ENCODE results near the gene ERCC6L2. TPM values are rescaled to one million over a fixed set of nuclear protein-coding genes. Genes with fewer than 3 reads are reported as not detected.
A peak's percentile ranks its signal among the peaks of the same experiment; 100 is the strongest.

The ERCC6L2 gene, protein sequence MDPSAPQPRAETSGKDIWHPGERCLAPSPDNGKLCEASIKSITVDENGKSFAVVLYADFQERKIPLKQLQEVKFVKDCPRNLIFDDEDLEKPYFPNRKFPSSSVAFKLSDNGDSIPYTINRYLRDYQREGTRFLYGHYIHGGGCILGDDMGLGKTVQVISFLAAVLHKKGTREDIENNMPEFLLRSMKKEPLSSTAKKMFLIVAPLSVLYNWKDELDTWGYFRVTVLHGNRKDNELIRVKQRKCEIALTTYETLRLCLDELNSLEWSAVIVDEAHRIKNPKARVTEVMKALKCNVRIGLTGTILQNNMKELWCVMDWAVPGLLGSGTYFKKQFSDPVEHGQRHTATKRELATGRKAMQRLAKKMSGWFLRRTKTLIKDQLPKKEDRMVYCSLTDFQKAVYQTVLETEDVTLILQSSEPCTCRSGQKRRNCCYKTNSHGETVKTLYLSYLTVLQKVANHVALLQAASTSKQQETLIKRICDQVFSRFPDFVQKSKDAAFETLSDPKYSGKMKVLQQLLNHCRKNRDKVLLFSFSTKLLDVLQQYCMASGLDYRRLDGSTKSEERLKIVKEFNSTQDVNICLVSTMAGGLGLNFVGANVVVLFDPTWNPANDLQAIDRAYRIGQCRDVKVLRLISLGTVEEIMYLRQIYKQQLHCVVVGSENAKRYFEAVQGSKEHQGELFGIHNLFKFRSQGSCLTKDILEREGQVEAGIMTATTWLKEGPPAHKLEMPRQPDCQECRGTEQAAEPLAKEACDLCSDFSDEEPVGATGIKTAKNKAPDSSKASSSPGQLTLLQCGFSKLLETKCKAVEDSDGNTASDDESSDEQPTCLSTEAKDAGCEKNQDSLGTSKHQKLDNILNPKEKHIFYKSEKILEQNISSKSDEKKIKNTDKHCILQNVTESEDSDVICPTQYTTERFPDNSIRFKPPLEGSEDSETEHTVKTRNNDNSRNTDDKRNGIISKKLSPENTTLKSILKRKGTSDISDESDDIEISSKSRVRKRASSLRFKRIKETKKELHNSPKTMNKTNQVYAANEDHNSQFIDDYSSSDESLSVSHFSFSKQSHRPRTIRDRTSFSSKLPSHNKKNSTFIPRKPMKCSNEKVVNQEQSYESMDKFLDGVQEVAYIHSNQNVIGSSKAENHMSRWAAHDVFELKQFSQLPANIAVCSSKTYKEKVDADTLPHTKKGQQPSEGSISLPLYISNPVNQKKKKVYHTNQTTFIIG (N-terminal part only)
- 58.9 TPM for total RNA-seq
- polyA plus RNA-seq (ENCODE audit: insufficient read depth, low read depth, low replicate concordance): 4.4 TPM
- long read RNA-seq, donor 1, partial matches to known transcripts: 0 of 1 reads
- long read RNA-seq, donor 1, other reads (novel, unspliced or antisense): 0 of 1 reads
- long read RNA-seq, donor 2, partial matches to known transcripts: 0 of 1 reads
- long read RNA-seq, donor 2, other reads (novel, unspliced or antisense): 0 of 1 reads
- long read RNA-seq, donor 3, partial matches to known transcripts: 0 of 2 reads
- long read RNA-seq, donor 3, other reads (novel, unspliced or antisense): 0 of 2 reads
- long read RNA-seq, donor 4, full-length matches to known transcripts: 1 of 9 reads
- long read RNA-seq, donor 4, partial matches to known transcripts: 8 of 9 reads
- long read RNA-seq, donor 4, other reads (novel, unspliced or antisense): 0 of 9 reads
- long read RNA-seq, donor 5: 0 reads
- long read RNA-seq, donor 6: 0 reads
- long read RNA-seq, donor 7, full-length matches to known transcripts: 1 of 17 reads
- long read RNA-seq, donor 7, partial matches to known transcripts: 5 of 17 reads
- long read RNA-seq, donor 7, other reads (novel, unspliced or antisense): 11 of 17 reads
- long read RNA-seq, donor 8, partial matches to known transcripts: 0 of 9 reads
- long read RNA-seq, donor 8, other reads (novel, unspliced or antisense): 8 of 9 reads
- long read RNA-seq, donor 9: 0 reads
- long read RNA-seq, donor 10: 0 reads

DNA sequence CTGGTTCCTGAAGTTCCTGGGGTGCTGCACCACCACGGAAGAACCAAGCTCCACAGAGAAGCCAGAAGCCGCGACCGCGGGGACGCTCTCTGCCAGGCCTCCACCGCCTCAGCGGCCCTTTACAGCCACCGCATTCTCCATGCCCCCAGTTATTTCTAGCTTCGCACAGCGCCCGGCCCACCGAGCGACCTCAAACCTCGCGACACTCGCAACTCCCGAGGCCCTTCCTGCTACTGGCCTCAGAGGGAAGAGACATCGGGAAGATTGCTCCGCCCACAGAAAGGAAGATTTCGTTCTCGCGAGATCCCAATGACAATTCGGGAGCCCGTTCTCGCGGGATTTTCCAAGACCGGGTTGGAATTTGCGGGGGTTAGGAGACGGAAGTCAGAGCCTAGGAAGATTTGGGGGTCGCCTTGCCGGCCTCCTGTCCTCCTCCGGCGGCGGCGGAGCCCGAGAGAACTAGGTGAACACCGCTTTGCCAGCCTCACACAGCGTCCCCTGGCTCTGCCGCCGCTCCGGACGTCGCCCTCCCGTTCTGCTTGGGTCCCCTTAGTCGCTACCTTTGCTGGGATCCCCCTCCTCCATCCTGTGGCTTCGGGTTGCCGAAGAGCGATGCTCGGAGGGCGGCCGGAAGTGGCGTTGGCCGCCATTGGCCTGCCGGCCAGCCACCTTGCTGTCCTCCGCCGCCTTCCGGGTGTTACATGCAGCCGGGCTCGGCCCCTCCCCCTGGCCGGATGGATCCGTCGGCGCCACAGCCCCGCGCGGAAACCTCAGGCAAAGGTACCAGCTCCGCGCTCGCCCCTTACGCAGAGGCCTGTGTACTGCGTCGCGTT, at the start of gene ERCC6L2:
Gene ERCC6L2, plus strand, starts transcription at position 387 of the 833 bp plus-strand sequence. Its CDS starts 348 bp downstream, at position 735.
- Histone ChIP-seq H3K9me3 (ENCODE audit: control insufficient read depth in 2 of 3, insufficient read depth in 1 of 3, low read length in 3 of 3) (no peaks in the 10 kb centered on the region), H3K4me3 (ENCODE audit: low read length in 3 of 3) (peak within 1 kb of the TSS in 1 of 3 donors; percentile 79), H3K4me1 (ENCODE audit: control insufficient read depth in 2 of 3, insufficient read depth in 2 of 3, low read depth in 1 of 3, low read length in 3 of 3) (peaks cover 0 to 8% (median 5%) of the 10 kb centered on the region in 3 donors), H3K27ac (ENCODE audit: low read depth in 2 of 2, low read length in 2 of 2) (peak within 1 kb of the TSS; percentile 99 to 100), H3K27me3 (ENCODE audit: control insufficient read depth, insufficient read depth, low read length) (no peaks in the 10 kb centered on the region), H3K9ac (ENCODE audit: low read length in 3 of 3) (peak within 1 kb of the TSS in 2 of 3 donors; percentile 93 to 100), H3K36me3 (ENCODE audit: control insufficient read depth in 2 of 3, insufficient read depth in 3 of 3, low read length in 3 of 3) (no peaks in the 10 kb centered on the region)
- DNase-seq (peak; percentile 98 to 100 (median 99)), FAIRE-seq (no peak)
- TF ChIP-seq, protein P1, sequence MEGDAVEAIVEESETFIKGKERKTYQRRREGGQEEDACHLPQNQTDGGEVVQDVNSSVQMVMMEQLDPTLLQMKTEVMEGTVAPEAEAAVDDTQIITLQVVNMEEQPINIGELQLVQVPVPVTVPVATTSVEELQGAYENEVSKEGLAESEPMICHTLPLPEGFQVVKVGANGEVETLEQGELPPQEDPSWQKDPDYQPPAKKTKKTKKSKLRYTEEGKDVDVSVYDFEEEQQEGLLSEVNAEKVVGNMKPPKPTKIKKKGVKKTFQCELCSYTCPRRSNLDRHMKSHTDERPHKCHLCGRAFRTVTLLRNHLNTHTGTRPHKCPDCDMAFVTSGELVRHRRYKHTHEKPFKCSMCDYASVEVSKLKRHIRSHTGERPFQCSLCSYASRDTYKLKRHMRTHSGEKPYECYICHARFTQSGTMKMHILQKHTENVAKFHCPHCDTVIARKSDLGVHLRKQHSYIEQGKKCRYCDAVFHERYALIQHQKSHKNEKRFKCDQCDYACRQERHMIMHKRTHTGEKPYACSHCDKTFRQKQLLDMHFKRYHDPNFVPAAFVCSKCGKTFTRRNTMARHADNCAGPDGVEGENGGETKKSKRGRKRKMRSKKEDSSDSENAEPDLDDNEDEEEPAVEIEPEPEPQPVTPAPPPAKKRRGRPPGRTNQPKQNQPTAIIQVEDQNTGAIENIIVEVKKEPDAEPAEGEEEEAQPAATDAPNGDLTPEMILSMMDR (IDR thresholded peaks at IDR 0.05; ENCODE audit: borderline replicate concordance, extremely low read depth, insufficient read depth): peak; percentile 10
- intact Hi-C loops (cut with DNase I): no loop called here

DNA sequence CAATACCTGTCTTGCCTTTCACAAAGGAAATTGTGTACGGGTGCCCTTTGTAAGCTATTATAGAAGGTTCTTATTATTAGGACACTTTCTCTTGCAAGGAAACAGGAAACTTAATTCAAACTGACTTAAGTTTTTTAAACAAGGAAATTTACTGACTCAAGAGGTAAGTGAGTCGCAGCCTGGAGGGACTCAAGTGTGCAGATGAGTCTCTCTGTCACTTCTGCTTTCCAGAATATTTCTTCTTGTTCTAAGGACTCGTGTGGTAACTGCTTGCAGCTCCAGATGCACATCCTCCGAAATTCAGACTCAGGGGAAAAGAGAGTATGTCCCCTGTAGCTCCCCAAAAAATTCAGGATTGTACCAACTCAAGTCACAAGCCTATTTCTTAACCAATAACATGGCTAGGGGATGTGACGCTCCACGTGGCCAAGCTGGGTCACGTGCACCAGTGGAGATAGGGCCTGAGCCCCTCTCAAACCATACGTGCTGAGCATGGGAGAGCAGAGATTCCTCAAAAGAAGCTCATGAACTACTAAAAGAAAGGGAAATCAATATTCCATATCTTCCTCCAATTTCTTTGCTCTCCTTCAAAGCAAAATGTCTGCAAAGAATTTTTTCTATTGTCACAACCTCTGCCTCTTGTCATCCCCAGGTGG, 49.2 kb upstream of the ERCC6L2 start:
- Histone ChIP-seq H3K9me3 (ENCODE audit: control insufficient read depth in 2 of 3, insufficient read depth in 1 of 3, low read length in 3 of 3) (no peaks in the 10 kb centered on the region), H3K4me3 (ENCODE audit: low read length in 3 of 3) (no peak overlapping the region), H3K27ac (ENCODE audit: low read depth in 2 of 2, low read length in 2 of 2) (no peak overlapping the region), H3K9ac (ENCODE audit: low read length in 3 of 3) (no peak overlapping the region), H3K4me1 (ENCODE audit: control insufficient read depth in 2 of 3, insufficient read depth in 2 of 3, low read depth in 1 of 3, low read length in 3 of 3) (no peaks in the 10 kb centered on the region), H3K36me3 (ENCODE audit: control insufficient read depth in 2 of 3, insufficient read depth in 3 of 3, low read length in 3 of 3) (no peaks in the 10 kb centered on the region), H3K27me3 (ENCODE audit: control insufficient read depth, insufficient read depth, low read length) (no peaks in the 10 kb centered on the region)
- intact Hi-C loops (cut with DNase I): no loop called here
- FAIRE-seq (no peak), DNase-seq (no peak)
- TF ChIP-seq, protein P1 (IDR thresholded peaks at IDR 0.05; ENCODE audit: borderline replicate concordance, extremely low read depth, insufficient read depth): no peak
